Measurements from ENCODE around the gene NDEL1. TPM values are rescaled to one million over a fixed set of nuclear protein-coding genes. Genes with fewer than 3 reads are reported as not detected.

Gene NDEL1
- total RNA-seq, 1 experiment from 2014 or later = 71.1 TPM

- peaks cover 36% of the 10 kb centered on the region for H3K27me3 ChIP-seq (replicated peaks; ENCODE audit: insufficient read depth, low read depth, low read length, poor library complexity)
- ChIA-PET POLR2A (ENCODE audit: low non-redundant PET) (no interaction called here), CTCF (no interaction called here)
- no peak overlapping the region for H3K27ac ChIP-seq (ENCODE audit: low read depth, low read length, poor library complexity, severe bottlenecking)
- H3K4me1 ChIP-seq (ENCODE audit: insufficient read depth, low read length, poor library complexity, severe bottlenecking) = no peaks in the 10 kb centered on the region
- no TSS peak for BruUV-seq (replicated peaks)
- TF ChIP-seq CTCF (conservative IDR thresholded peaks at IDR 0.05; ENCODE audit: low read depth, low read length) (no peak), EZH2 (IDR thresholded peaks at IDR 0.05; ENCODE audit: borderline replicate concordance, low read depth, low read length, poor library complexity, severe bottlenecking) (no peak)
- intact Hi-C loops (cut with micrococcal nuclease; ENCODE audit: unreplicated experiment) = no loop called here
- DNase-seq (ENCODE audit: low spot score) = no peak
- H3K9me3 ChIP-seq (ENCODE audit: low read depth, low read length, poor library complexity, severe bottlenecking) = no peaks in the 10 kb centered on the region
- H3K4me3 ChIP-seq (ENCODE audit: low read depth, low read length, poor library complexity, severe bottlenecking) = no peak overlapping the region
- H3K36me3 ChIP-seq (ENCODE audit: insufficient read depth, low read length, poor library complexity, severe bottlenecking) = no peaks in the 10 kb centered on the region
Observed at GRCh38 chr17:8398980-8399379, 36.7 kb upstream of the NDEL1 start.

- ChIA-PET CTCF (no interaction called here), POLR2A (ENCODE audit: low non-redundant PET) (no interaction called here)
- TF ChIP-seq CTCF (conservative IDR thresholded peaks at IDR 0.05; ENCODE audit: low read depth, low read length) (no peak), EZH2 (IDR thresholded peaks at IDR 0.05; ENCODE audit: borderline replicate concordance, low read depth, low read length, poor library complexity, severe bottlenecking) (no peak)
- Histone ChIP-seq H3K27me3 (replicated peaks; ENCODE audit: insufficient read depth, low read depth, low read length, poor library complexity) (peaks cover 20% of the 10 kb centered on the region), H3K4me3 (ENCODE audit: low read depth, low read length, poor library complexity, severe bottlenecking) (no peak overlapping the region), H3K27ac (ENCODE audit: low read depth, low read length, poor library complexity, severe bottlenecking) (no peak overlapping the region), H3K36me3 (ENCODE audit: insufficient read depth, low read length, poor library complexity, severe bottlenecking) (no peaks in the 10 kb centered on the region), H3K9me3 (ENCODE audit: low read depth, low read length, poor library complexity, severe bottlenecking) (no peaks in the 10 kb centered on the region), H3K4me1 (ENCODE audit: insufficient read depth, low read length, poor library complexity, severe bottlenecking) (no peaks in the 10 kb centered on the region)
- intact Hi-C loops (cut with micrococcal nuclease; ENCODE audit: unreplicated experiment) = no loop called here
- no peak for DNase-seq (ENCODE audit: low spot score)
- no TSS peak for BruUV-seq (replicated peaks)
Observed at GRCh38 chr17:8401107-8401506, 34.6 kb upstream of the NDEL1 start.

- no peak overlapping the region for H3K27ac ChIP-seq (ENCODE audit: low read depth, low read length, poor library complexity, severe bottlenecking)
- no peak for DNase-seq (ENCODE audit: low spot score)
- no peak for TF ChIP-seq CTCF (conservative IDR thresholded peaks at IDR 0.05; ENCODE audit: low read depth, low read length)
- TF ChIP-seq EZH2 (IDR thresholded peaks at IDR 0.05; ENCODE audit: borderline replicate concordance, low read depth, low read length, poor library complexity, severe bottlenecking) = no peak
- CTCF ChIA-PET = interaction anchor here (0.6 kb wide), 1 partner anchor 64 kb away, joined by 5 read pairs; the partner anchor contains the start of gene ODF4
- no TSS peak for BruUV-seq (replicated peaks)
- no peaks in the 10 kb centered on the region for H3K9me3 ChIP-seq (ENCODE audit: low read depth, low read length, poor library complexity, severe bottlenecking)
- intact Hi-C loops (cut with micrococcal nuclease; ENCODE audit: unreplicated experiment) = no loop called here
- peaks cover 6% of the 10 kb centered on the region for H3K27me3 ChIP-seq (replicated peaks; ENCODE audit: insufficient read depth, low read depth, low read length, poor library complexity)
- no peak overlapping the region for H3K4me3 ChIP-seq (ENCODE audit: low read depth, low read length, poor library complexity, severe bottlenecking)
- H3K36me3 ChIP-seq (ENCODE audit: insufficient read depth, low read length, poor library complexity, severe bottlenecking) = no peaks in the 10 kb centered on the region
- H3K4me1 ChIP-seq (ENCODE audit: insufficient read depth, low read length, poor library complexity, severe bottlenecking) = no peaks in the 10 kb centered on the region
- POLR2A ChIA-PET (ENCODE audit: low non-redundant PET) = no interaction called here
Observed at GRCh38 chr17:8402921-8403536, 32.7 kb upstream of the NDEL1 start.

Measured in A673 (cell line).